NT2/D1 (cell line): ENCODE results near the gene KIZ.

Source experiments
- DNase-seq: peaks from one replicate; pipeline ENCODE4 v3.0.0-alpha.2; 2011; ENCODE audit warnings: low read depth, low spot score
- H3K27me3 ChIP-seq: 2 replicates; pipeline ENCODE4 v1.6.0; 2011; ENCODE audit warnings: mild to moderate bottlenecking; ENCODE audit not compliant: insufficient read length, insufficient read depth
- H3K36me3 ChIP-seq: 2 replicates; pipeline ENCODE4 v1.6.1; 2011; ENCODE audit warnings: mild to moderate bottlenecking, low read length, mixed read lengths; ENCODE audit not compliant: insufficient read depth, insufficient read length
- H3K4me1 ChIP-seq: 2 replicates; pipeline ENCODE4 v1.5.1; 2011; ENCODE audit not compliant: insufficient read depth, insufficient read length
- H3K4me3 ChIP-seq: 2 replicates; pipeline ENCODE4 v1.5.1; 2011; ENCODE audit warnings: low read depth; ENCODE audit not compliant: insufficient read length
- H3K9ac ChIP-seq: 2 replicates; pipeline ENCODE4 v1.6.0; 2011; ENCODE audit warnings: low read depth; ENCODE audit not compliant: insufficient read length
- H3K9me3 ChIP-seq: 2 replicates; pipeline ENCODE4 v1.5.1; 2011; ENCODE audit warnings: mild to moderate bottlenecking, low read length; ENCODE audit not compliant: insufficient read depth
- SUZ12 ChIP-seq: IDR thresholded peaks from 2 replicates; pipeline ENCODE4 v1.6.1; 2011; ENCODE audit not compliant: insufficient read length, insufficient read depth; ENCODE audit errors: extremely low read depth
- YY1 ChIP-seq: IDR thresholded peaks from 2 replicates; pipeline ENCODE4 v1.6.1; 2011; ENCODE audit not compliant: insufficient read length, insufficient read depth
- ZNF274 ChIP-seq: IDR thresholded peaks from 2 replicates; pipeline ENCODE4 v1.6.1; 2011; ENCODE audit warnings: mild to moderate bottlenecking, low read depth, low read length

Gene KIZ, protein sequence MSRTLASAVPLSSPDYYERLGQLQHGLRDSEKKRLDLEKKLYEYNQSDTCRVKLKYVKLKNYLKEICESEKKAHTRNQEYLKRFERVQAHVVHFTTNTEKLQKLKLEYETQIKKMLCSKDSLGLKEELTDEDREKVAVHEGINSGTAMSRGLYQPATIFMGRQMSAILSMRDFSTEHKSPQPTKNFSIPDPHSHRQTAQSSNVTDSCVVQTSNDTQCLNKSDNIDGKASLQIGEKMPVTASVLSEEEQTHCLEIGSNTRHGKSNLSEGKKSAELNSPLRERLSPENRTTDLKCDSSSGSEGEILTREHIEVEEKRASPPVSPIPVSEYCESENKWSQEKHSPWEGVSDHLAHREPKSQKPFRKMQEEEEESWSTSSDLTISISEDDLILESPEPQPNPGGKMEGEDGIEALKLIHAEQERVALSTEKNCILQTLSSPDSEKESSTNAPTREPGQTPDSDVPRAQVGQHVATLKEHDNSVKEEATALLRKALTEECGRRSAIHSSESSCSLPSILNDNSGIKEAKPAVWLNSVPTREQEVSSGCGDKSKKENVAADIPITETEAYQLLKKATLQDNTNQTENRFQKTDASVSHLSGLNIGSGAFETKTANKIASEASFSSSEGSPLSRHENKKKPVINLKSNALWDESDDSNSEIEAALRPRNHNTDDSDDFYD

DNA sequence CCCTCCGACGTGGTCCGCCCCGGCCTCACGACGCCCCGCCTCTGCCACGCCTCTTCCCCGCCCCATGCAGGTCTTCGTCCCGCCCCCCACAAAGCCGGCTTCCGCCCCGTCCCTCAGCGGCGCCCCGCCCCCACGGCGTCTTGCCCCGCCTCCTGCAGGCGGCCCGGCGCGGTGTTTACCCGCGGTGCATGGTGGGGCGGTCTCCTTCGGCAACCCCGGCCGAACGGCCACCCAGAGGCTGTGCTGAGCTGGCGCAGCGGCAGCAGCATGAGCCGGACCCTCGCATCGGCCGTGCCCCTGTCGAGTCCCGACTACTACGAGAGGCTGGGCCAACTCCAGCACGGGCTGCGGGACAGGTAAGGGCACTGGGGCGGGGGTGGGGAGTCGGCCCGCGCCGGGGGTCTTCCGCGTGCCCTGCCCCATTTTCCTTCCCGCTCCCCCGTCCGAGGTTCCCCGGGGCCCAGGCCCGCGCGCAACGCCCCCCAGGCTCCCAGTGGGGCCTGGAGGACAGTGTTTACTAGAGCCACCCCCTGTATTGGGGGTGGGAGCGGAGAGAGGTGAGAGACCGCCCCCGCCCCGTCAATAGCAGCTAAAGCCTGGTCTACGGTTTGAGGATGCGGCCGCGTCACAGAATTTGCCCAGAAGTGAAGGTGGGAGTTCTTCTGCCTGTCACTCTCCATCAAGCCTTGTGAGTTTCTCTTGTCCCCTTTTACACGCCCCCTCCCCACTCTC is at the start of gene KIZ:
Gene KIZ, plus strand, starts transcription at position 234 of the 732 bp plus-strand sequence. Its CDS starts 34 bp downstream, at position 268.
- TF ChIP-seq ZNF274, result no peak
- no peak for TF ChIP-seq SUZ12
- TF ChIP-seq YY1, result no peak
- Histone ChIP-seq H3K4me1 (no peaks in the 10 kb centered on the region), H3K4me3 (peak within 1 kb of the TSS; percentile 71), H3K9me3 (no peaks in the 10 kb centered on the region), H3K27me3 (no peaks in the 10 kb centered on the region), H3K36me3 (no peaks in the 10 kb centered on the region), H3K9ac (peak within 1 kb of the TSS; percentile 70)
- peak; percentile 89 for DNase-seq

DNA sequence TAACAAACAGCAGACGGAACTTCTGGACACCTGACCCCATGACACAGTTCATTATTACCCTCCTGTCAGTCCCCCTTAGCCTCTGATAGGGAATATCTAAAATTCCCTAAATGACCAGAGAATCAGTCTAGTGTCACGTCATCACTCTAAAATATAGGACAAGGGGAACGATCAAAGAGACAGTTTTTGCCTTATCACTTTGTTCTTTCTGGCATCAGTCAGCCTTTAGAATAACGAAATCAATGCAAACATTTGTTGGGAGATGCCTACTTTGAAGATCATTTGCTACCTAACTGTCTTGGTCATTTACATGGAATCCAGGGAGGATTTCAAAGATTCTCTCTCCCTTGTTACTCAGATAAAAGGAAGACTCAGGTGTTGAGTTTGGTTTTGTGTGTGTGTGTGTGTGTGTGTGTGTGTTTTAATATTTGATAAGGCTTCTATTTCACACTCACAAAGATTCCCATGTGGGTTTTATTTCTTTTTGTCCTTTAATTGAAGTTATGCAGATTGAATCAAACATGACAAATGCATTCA is 48.0 kb upstream of the KIZ start:
- DNase-seq, result no peak
- Histone ChIP-seq H3K4me3 (no peak overlapping the region), H3K4me1 (no peaks in the 10 kb centered on the region), H3K9me3 (no peaks in the 10 kb centered on the region), H3K27me3 (no peaks in the 10 kb centered on the region), H3K9ac (no peak overlapping the region), H3K36me3 (no peaks in the 10 kb centered on the region)
- TF ChIP-seq SUZ12, result no peak

DNA sequence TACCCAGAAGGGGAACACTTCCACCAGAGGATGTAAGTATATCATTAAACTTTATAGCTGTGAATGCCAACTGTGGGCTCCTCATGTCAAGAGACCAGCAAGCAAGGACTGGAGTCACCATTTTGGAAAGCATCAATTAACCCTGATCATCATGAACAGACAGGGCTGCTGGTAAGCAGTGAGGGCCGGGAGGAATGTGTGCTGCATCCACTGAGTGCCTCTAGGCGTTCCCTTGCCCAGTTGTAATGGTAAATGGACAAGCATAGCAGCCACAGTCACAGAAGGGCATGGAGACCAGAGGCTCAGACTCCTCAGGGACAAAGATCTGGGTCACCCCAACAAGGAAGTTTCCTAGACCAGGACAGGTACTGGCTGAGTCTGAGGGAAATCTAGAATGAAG is 43.3 kb upstream of the KIZ start:
- Histone ChIP-seq H3K4me3 (no peak overlapping the region), H3K9me3 (no peaks in the 10 kb centered on the region; the same call in 1 of the 2 replicates), H3K9ac (no peak overlapping the region), H3K27me3 (no peaks in the 10 kb centered on the region), H3K4me1 (no peaks in the 10 kb centered on the region), H3K36me3 (no peaks in the 10 kb centered on the region)
- TF ChIP-seq YY1, result no peak
- TF ChIP-seq ZNF274, result no peak
- no peak for TF ChIP-seq SUZ12
- DNase-seq, result no peak

DNA sequence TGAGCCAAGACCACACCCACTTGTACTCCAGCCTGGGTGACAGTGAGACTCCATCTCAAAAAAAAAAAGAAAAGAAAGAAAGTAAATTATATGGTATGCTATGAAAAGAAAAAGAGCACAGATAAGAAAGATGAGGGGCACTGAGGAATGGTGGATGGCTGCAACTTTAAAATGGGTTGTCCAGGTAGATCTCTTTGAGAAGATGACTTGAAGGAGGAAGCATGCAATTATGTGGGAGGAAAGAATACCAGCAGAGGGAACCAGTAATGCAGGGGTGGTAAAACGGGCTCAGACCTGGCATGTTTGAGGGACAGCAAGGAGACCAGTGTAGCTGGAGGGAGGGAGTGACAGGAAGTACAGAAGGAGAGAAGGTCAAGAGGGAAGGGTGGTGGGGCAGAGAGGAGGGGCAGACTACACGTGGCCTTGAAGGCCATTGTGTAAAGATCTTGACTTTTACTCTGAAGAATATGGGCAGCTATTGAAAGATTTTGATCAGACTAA is 42.0 kb upstream of the KIZ start:
- Histone ChIP-seq H3K4me1 (no peaks in the 10 kb centered on the region), H3K4me3 (no peak overlapping the region), H3K27me3 (no peaks in the 10 kb centered on the region), H3K9me3 (no peaks in the 10 kb centered on the region; the same call in 1 of the 2 replicates), H3K36me3 (no peaks in the 10 kb centered on the region), H3K9ac (no peak overlapping the region)
- no peak for DNase-seq
- no peak for TF ChIP-seq ZNF274
- no peak for TF ChIP-seq SUZ12
- no peak for TF ChIP-seq YY1

DNA sequence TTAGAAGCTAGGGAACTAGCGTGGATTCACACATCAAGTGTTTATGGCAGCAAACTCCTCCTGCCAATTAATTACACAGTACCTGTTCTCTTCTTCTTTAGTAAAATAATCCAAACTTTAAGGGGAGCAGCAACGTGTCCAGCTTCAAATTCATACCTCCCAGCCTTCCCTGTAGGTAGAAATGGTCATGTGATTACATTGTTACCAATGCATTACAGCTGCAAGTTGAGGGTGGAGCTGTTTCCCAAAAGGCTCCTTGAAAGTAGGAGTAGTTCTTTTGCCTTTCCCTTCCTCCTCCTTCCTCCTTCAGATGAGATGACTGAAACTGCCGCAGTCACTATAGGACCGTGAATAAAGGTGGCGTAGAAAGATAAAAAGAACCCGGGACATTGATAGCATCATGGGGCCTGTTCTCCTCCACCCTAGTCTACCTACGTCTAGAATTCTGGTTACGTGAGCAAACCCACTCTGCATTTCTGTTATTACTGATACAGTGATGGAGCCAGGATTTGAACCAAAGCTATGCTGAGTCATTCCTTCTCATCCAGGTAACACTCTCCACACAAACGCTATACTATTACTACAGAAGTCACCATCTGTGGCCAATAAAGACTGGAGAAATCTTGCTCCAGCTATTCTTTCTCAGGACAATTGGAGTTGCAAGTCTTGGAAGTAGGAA is 37.9 kb upstream of the KIZ start:
- Histone ChIP-seq H3K36me3 (no peaks in the 10 kb centered on the region), H3K9ac (no peak overlapping the region), H3K9me3 (no peaks in the 10 kb centered on the region; the same call in 1 of the 2 replicates), H3K4me3 (no peak overlapping the region), H3K4me1 (no peaks in the 10 kb centered on the region), H3K27me3 (no peaks in the 10 kb centered on the region)
- no peak for DNase-seq
- TF ChIP-seq ZNF274, result no peak
- no peak for TF ChIP-seq YY1
- TF ChIP-seq SUZ12, result no peak

DNA sequence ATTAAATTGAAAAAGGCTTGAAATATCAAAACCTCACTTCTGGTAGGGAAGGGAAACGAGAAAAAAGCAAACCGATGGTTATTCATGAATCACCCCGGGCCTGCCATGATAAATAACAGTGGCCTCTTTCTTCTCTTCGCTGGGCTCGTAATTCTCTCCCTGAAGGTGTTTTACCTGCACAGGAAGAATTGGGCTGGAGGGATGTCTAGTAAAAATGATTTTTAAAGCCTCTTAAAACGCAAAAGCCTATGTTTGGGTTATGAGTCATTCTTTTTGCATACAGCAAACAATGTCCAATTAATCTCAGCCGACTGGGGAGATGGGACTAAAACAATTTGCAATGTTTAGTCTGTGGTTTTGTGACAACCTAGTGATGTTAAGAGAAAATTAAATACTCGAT is 36.5 kb upstream of the KIZ start:
- Histone ChIP-seq H3K9me3 (no peaks in the 10 kb centered on the region; the same call in 1 of the 2 replicates), H3K9ac (no peak overlapping the region), H3K27me3 (peaks cover 12% of the 10 kb centered on the region), H3K4me3 (no peak overlapping the region), H3K36me3 (no peaks in the 10 kb centered on the region), H3K4me1 (no peaks in the 10 kb centered on the region)
- no peak for TF ChIP-seq YY1
- no peak for TF ChIP-seq ZNF274
- TF ChIP-seq SUZ12, result no peak
- DNase-seq, result no peak
